CD14-positive monocyte (primary cell): ENCODE results near the gene IRF4. TPM values are rescaled to one million over a fixed set of nuclear protein-coding genes. Genes with fewer than 3 reads are reported as not detected.

ENCODE experiments used
- DNase-seq, 3 donors: peaks; one replicate each; pipeline ENCODE4 v3.0.0-alpha.2; 2011 to 2022
- H2AFZ ChIP-seq: 2 replicates; pipeline ENCODE4 v1.6.0; 2012; ENCODE audit warnings: mild to moderate bottlenecking, low read depth, low read length, inconsistent platforms; ENCODE audit not compliant: insufficient read depth, poor library complexity, severe bottlenecking
- H3K27ac ChIP-seq, 2 donors: 1 replicate in 1 of 2; 2 replicates in 1 of 2; pipeline ENCODE4 v1.5.1; 2012 to 2013; ENCODE audit warnings: low read length in 2 of 2, control low read depth in 1 of 2, inconsistent platforms in 1 of 2, low read depth in 1 of 2, mild to moderate bottlenecking in 1 of 2
- H3K27me3 ChIP-seq, 2 donors: one replicate each; pipeline versions ENCODE4 v1.6.0 to v1.6.1; 2011 to 2013; ENCODE audit warnings: low read length in 2 of 2; ENCODE audit not compliant: control insufficient read depth in 2 of 2, insufficient read depth in 2 of 2
- H3K36me3 ChIP-seq, 2 donors: replicated peaks in 1 of 2; 1 replicate in 1 of 2; 2 replicates in 1 of 2; pipeline versions ENCODE4 v1.5.1 to v1.6.1; 2012 to 2013; ENCODE audit warnings: low read length in 2 of 2, control low read depth in 1 of 2, inconsistent platforms in 1 of 2, mild to moderate bottlenecking in 1 of 2; ENCODE audit not compliant: insufficient read depth in 2 of 2, control insufficient read depth in 1 of 2
- H3K4me1 ChIP-seq, 2 donors: 1 replicate in 1 of 2; 2 replicates in 1 of 2; pipeline versions ENCODE4 v1.5.1 to v1.6.1; 2012 to 2013; ENCODE audit warnings: low read length in 2 of 2, control low read depth in 1 of 2, inconsistent platforms in 1 of 2, mild to moderate bottlenecking in 1 of 2, moderate library complexity in 1 of 2; ENCODE audit not compliant: insufficient read depth in 2 of 2, control insufficient read depth in 1 of 2
- H3K4me2 ChIP-seq: replicated peaks from 2 replicates; pipeline ENCODE3; 2012; ENCODE audit warnings: low read length, moderate library complexity, mild to moderate bottlenecking; ENCODE audit not compliant: poor library complexity, severe bottlenecking; ENCODE audit errors: extremely low read depth
- H3K4me3 ChIP-seq, 3 experiments: fragments of 200-600 bp in 1 of 3; sonication (generic) in 1 of 3; replicated peaks in 1 of 3; 1 replicate in 2 of 3; 2 replicates in 1 of 3; pipeline ENCODE4 v1.5.1; 2011 to 2013; ENCODE audit warnings: low read length in 3 of 3, mild to moderate bottlenecking in 3 of 3, control low read depth in 2 of 3, low read depth in 2 of 3, inconsistent platforms in 1 of 3, moderate library complexity in 1 of 3
- H3K79me2 ChIP-seq: 2 replicates; pipeline ENCODE4 v1.6.0; 2012; ENCODE audit warnings: mild to moderate bottlenecking, control low read depth, inconsistent platforms, low read length, moderate library complexity; ENCODE audit not compliant: insufficient read depth
- H3K9ac ChIP-seq: 2 replicates; pipeline ENCODE4 v1.6.0; 2017; ENCODE audit warnings: low read length, mild to moderate bottlenecking; ENCODE audit not compliant: insufficient read depth, poor library complexity, severe bottlenecking
- H3K9me3 ChIP-seq, 2 donors: replicated peaks in 1 of 2; 1 replicate in 1 of 2; 2 replicates in 1 of 2; pipeline versions ENCODE4 v1.5.1 to v1.6.1; 2012 to 2013; ENCODE audit warnings: low read length in 2 of 2, control low read depth in 1 of 2; ENCODE audit not compliant: control insufficient read depth in 1 of 2, insufficient read depth in 1 of 2
- H4K20me1 ChIP-seq: 2 replicates; pipeline ENCODE4 v1.6.0; 2012; ENCODE audit warnings: mild to moderate bottlenecking, low read length, control low read depth, moderate library complexity; ENCODE audit not compliant: insufficient read depth
- H3K27ac Mint-ChIP-seq, 7 donors: one replicate each; pipeline ENCODE4 v1.8.0; 2020; ENCODE audit warnings: mild to moderate bottlenecking in 7 of 7, mixed read lengths in 7 of 7, moderate library complexity in 6 of 7, inconsistent platforms in 2 of 7
- H3K27me3 Mint-ChIP-seq, 3 donors: one replicate each; pipeline ENCODE4 v1.8.0; 2021 to 2022; ENCODE audit warnings: low read depth in 3 of 3, mild to moderate bottlenecking in 3 of 3, mixed read lengths in 3 of 3, moderate library complexity in 3 of 3, inconsistent platforms in 1 of 3
- H3K36me3 Mint-ChIP-seq, 2 donors: one replicate each; pipeline ENCODE4 v1.8.0; 2020; ENCODE audit warnings: mixed read lengths in 2 of 2, inconsistent platforms in 1 of 2, mild to moderate bottlenecking in 1 of 2
- H3K4me1 Mint-ChIP-seq: one replicate; pipeline ENCODE4 v1.8.0; 2020; ENCODE audit warnings: mild to moderate bottlenecking, mixed read lengths
- H3K4me3 Mint-ChIP-seq, 2 donors: one replicate each; pipeline ENCODE4 v1.8.0; 2020; ENCODE audit warnings: mild to moderate bottlenecking in 2 of 2, mixed read lengths in 2 of 2, moderate library complexity in 1 of 2
- H3K9me3 Mint-ChIP-seq, 7 donors: one replicate each; pipeline ENCODE4 v1.8.0; 2020 to 2022; ENCODE audit warnings: mixed read lengths in 7 of 7, mild to moderate bottlenecking in 6 of 7, moderate library complexity in 6 of 7, inconsistent platforms in 2 of 7
- WGBS: methylation state at CpG from one replicate; pipeline ENCODE4 v1.1.5; 2013; ENCODE audit warnings: missing lambda C conversion rate; ENCODE audit not compliant: insufficient coverage; 5-methylcytosine and 5-hydroxymethylcytosine counted together
- intact Hi-C, 2 donors: fragments of 100-400 bp; cut with micrococcal nuclease; formaldehyde crosslinking; loops; one replicate each; pipeline versions ENCODE4 v1.15.0 to v1.15.1; 2023
- polyA plus RNA-seq, 3 donors: library from polyadenylated mRNA; depleted of rRNA in 1 of 3; unstranded in 2 of 3; stranded (reverse) in 1 of 3; fragments of 300-500 nt in 2 of 3; fragments of >200 nt in 1 of 3; fragmentation: Illumina TruSeq in 2 of 3; gene quantifications; 1 replicate in 2 of 3; 2 replicates in 1 of 3; pipeline ENCODE4 v1.2.3, GENCODE V29; 2012 to 2021
- TF ChIP-seq, protein P1 (sequence below): fragments of 200-600 bp; IDR thresholded peaks from one replicate; pipeline ENCODE4 v1.8.0; 2022; ENCODE audit warnings: antibody characterized with exemption, mild to moderate bottlenecking

The IRF4 gene
- polyA plus RNA-seq, 3 donors = 3.0 to 13.6 (median 6.4) TPM

DNA sequence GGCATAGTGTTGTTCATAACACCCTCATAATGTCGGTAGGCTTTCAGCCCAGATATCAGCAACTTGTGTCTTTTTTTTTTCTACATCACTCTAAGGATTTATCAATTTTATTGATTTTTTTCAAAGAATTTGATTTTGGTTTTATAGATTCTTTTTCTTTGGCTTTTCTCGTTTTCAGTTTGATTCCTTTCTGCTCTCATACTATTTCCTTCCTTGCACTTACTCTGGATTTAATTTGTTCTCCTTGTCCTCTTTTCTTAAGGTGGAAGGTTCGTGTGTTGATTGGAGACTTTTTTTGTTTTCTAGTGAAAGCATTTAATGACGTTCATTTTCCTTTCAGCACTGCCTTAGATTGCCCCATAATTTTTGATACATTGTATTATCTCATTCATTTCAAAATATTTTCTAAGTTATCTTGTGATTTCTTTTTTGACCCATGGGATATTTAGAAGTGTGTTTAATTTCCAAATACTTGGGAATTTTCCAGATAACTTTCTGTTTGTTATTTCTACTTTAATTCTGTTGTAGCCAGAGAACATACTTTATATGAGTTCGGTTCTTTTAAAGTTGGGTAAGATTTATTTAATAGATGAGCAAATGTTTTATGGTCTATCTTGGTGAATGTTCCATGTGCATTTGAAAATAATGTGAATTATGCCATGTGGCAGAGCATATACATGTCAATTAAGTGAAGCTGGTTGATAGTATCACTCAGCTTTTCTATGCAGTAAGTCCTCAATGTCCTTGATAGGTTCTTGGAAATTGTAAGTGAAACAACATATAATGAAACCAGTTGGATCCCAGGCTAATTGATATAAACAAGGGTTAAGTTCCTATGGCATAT, 62.8 kb downstream of the IRF4 start:
- no peak overlapping the region for H3K4me2 ChIP-seq
- no peak overlapping the region for H2AFZ ChIP-seq
- Mint-ChIP-seq H3K4me1 (no peaks in the 10 kb centered on the region), H3K4me3 (no peak overlapping the region), H3K36me3 (no peaks in the 10 kb centered on the region), H3K27ac (no peak overlapping the region), H3K27me3 (peaks cover 5 to 10% (median 5%) of the 10 kb centered on the region in 3 donors), H3K9me3 (peaks cover 4 to 16% (median 10%) of the 10 kb centered on the region in 7 donors)
- H3K4me1 ChIP-seq = no peaks in the 10 kb centered on the region
- WGBS = 100% methylated on average over 1 of the region's 5 CpGs
- no peaks in the 10 kb centered on the region for H3K79me2 ChIP-seq
- no peak overlapping the region for H3K4me3 ChIP-seq
- H3K27ac ChIP-seq = no peak overlapping the region
- intact Hi-C loops = no loop called here
- TF ChIP-seq, protein P1, sequence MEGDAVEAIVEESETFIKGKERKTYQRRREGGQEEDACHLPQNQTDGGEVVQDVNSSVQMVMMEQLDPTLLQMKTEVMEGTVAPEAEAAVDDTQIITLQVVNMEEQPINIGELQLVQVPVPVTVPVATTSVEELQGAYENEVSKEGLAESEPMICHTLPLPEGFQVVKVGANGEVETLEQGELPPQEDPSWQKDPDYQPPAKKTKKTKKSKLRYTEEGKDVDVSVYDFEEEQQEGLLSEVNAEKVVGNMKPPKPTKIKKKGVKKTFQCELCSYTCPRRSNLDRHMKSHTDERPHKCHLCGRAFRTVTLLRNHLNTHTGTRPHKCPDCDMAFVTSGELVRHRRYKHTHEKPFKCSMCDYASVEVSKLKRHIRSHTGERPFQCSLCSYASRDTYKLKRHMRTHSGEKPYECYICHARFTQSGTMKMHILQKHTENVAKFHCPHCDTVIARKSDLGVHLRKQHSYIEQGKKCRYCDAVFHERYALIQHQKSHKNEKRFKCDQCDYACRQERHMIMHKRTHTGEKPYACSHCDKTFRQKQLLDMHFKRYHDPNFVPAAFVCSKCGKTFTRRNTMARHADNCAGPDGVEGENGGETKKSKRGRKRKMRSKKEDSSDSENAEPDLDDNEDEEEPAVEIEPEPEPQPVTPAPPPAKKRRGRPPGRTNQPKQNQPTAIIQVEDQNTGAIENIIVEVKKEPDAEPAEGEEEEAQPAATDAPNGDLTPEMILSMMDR = no peak
- no peaks in the 10 kb centered on the region for H3K36me3 ChIP-seq
- no peaks in the 10 kb centered on the region for H3K27me3 ChIP-seq
- no peak for DNase-seq
- no peaks in the 10 kb centered on the region for H4K20me1 ChIP-seq
- H3K9ac ChIP-seq = no peak overlapping the region
- peaks cover 0 to 3% of the 10 kb centered on the region in 2 donors for H3K9me3 ChIP-seq

DNA sequence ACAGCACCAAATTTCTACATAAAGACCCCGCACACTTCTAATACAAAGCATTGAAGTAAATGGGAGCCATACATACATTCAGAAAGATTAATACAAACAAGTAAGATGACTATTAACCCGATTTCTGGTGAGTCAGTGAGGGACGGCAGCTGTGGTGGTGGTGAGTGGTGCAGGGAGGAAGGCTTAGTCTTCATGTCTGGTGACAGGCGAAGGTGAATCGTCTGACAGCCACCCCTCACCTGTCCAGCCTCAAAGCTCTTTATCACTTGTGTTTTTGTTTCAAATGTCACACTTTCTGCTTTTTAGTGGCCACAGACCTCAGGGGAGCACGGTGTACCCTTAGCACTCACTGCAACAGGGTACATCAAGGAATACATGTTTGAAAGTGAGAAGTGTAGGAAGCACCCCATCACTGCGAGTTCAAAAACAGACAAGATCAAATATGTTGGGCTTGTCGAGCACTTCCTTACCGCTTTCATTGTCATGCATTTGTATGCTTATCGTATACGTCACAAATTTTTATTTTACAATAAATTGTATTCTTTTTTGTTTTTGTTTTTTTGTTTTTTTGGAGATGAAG, 63.5 kb downstream of the IRF4 start:
- no peaks in the 10 kb centered on the region for H3K27me3 ChIP-seq
- TF ChIP-seq, protein P1 = no peak
- no CpG with 5 or more reads among the region's 11 CpGs for WGBS
- H3K4me1 ChIP-seq = no peaks in the 10 kb centered on the region
- no peaks in the 10 kb centered on the region for H3K79me2 ChIP-seq
- H2AFZ ChIP-seq = no peak overlapping the region
- H3K36me3 ChIP-seq = no peaks in the 10 kb centered on the region
- peaks cover 0 to 15% (median 6%) of the 10 kb centered on the region in 7 donors for H3K9me3 Mint-ChIP-seq
- H3K4me1 Mint-ChIP-seq = no peaks in the 10 kb centered on the region
- peaks cover 3 to 10% (median 5%) of the 10 kb centered on the region in 3 donors for H3K27me3 Mint-ChIP-seq
- no peak for DNase-seq
- no peak overlapping the region for H3K9ac ChIP-seq
- H3K4me3 Mint-ChIP-seq = no peak overlapping the region
- H3K4me3 ChIP-seq = no peak overlapping the region
- no peak overlapping the region for H3K27ac Mint-ChIP-seq
- intact Hi-C loops = no loop called here
- H3K36me3 Mint-ChIP-seq = no peaks in the 10 kb centered on the region
- no peak overlapping the region for H3K27ac ChIP-seq
- H4K20me1 ChIP-seq = no peaks in the 10 kb centered on the region
- H3K4me2 ChIP-seq = no peak overlapping the region
- H3K9me3 ChIP-seq = peaks cover 0 to 3% of the 10 kb centered on the region in 2 donors
